GM12878 (cell line): ENCODE data around the gene SEPTIN10. TPM values are rescaled to one million over a fixed set of nuclear protein-coding genes. Genes with fewer than 3 reads are reported as not detected.

ENCODE experiments used
- ATAC-seq: fragments of 200-7000 bp; cut with Tn5 transposase; 3 replicates; pipeline ENCODE4 v1.9.1; 2020; ENCODE audit warnings: mild to moderate bottlenecking, moderate library complexity
- BruUV-seq: library from RNA; stranded (reverse); fragments of 400-500 nt; replicated peaks from 2 replicates; lab custom pipeline; 2021; lab: Mats Ljungman, UMichigan
- CTCF ChIA-PET: fragments of 300-600 bp; sonication (Branson Sonifier 250); formaldehyde crosslinking; extraction: SDS; loops from one replicate; lab custom pipeline; 2021; ENCODE audit warnings: inconsistent platforms; lab: Yijun Ruan, JAX
- POLR2A ChIA-PET: fragments of 350-600 bp; formaldehyde crosslinking; extraction: SDS; loops from one replicate; lab custom pipeline; 2021; ENCODE audit warnings: inconsistent platforms; lab: Charles Lee
- RAD21 ChIA-PET: fragments of 300-600 bp; sonication (Branson Sonifier 250); formaldehyde crosslinking; loops from one replicate; lab custom pipeline; 2023; ENCODE audit warnings: antibody characterized with exemption; ENCODE audit not compliant: unreplicated experiment; lab: Charles Lee
- SMC1A ChIA-PET: fragments of 300-600 bp; sonication (Branson Sonifier 250); formaldehyde crosslinking; loops from one replicate; lab custom pipeline; 2023; ENCODE audit not compliant: unreplicated experiment, uncharacterized antibody; lab: Charles Lee
- DNase-seq: peaks from one replicate; pipeline ENCODE4 v3.0.0-alpha.2; 2011; ENCODE audit warnings: low read depth, low spot score
- FAIRE-seq: peaks from 3 replicates; lab custom pipeline; 2011; peaks lifted over from hg19 to GRCh38; lab: Jason Lieb, UNC
- H2AFZ ChIP-seq: 2 replicates; pipeline ENCODE4 v1.6.0; 2011; ENCODE audit warnings: low read depth, low read length, control low read depth; ENCODE audit not compliant: control insufficient read depth
- H3K27ac ChIP-seq: 2 replicates; pipeline ENCODE4 v1.5.1; 2011; ENCODE audit warnings: control low read depth; ENCODE audit not compliant: control insufficient read depth, insufficient read depth
- H3K27me3 ChIP-seq, 2 experiments: replicated peaks in 1 of 2; 2 replicates each; pipeline versions ENCODE4 v1.6.0 to v1.6.1; 2011; ENCODE audit warnings: low read length in 1 of 2; ENCODE audit not compliant: control insufficient read depth in 2 of 2, insufficient read depth in 2 of 2
- H3K36me3 ChIP-seq, 2 experiments: 2 replicates each; pipeline ENCODE4 v1.5.1; 2011; ENCODE audit warnings: low read length in 1 of 2; ENCODE audit not compliant: control insufficient read depth in 2 of 2, insufficient read depth in 2 of 2
- H3K4me1 ChIP-seq: 2 replicates; pipeline ENCODE4 v1.6.1; 2011; ENCODE audit warnings: mild to moderate bottlenecking, low read length, moderate library complexity, mixed read lengths; ENCODE audit not compliant: control insufficient read depth, insufficient read depth
- H3K4me2 ChIP-seq: 2 replicates; pipeline ENCODE4 v1.6.0; 2011; ENCODE audit warnings: control low read depth; ENCODE audit not compliant: control insufficient read depth, insufficient read depth
- H3K4me3 ChIP-seq: fragments of 200-600 bp; sonication (generic); 2 replicates; pipeline ENCODE4 v1.5.1; 2016
- H3K79me2 ChIP-seq: 2 replicates; pipeline ENCODE4 v1.6.0; 2011; ENCODE audit warnings: low read length; ENCODE audit not compliant: control insufficient read depth, insufficient read depth
- H3K9ac ChIP-seq: 2 replicates; pipeline ENCODE4 v1.8.0; 2011; ENCODE audit warnings: low read length, control low read depth, mixed read lengths; ENCODE audit not compliant: control insufficient read depth, insufficient read depth
- H3K9me3 ChIP-seq: replicated peaks from 3 replicates; pipeline ENCODE4 v1.5.1; 2011; ENCODE audit warnings: mild to moderate bottlenecking, low read length; ENCODE audit not compliant: control insufficient read depth, insufficient read depth
- H4K20me1 ChIP-seq: 2 replicates; pipeline ENCODE4 v1.6.0; 2011; ENCODE audit not compliant: control insufficient read depth, insufficient read depth
- JUNB ChIP-seq: IDR thresholded peaks from 2 replicates; pipeline ENCODE4 v1.6.1; 2016; ENCODE audit warnings: antibody characterized with exemption, mild to moderate bottlenecking
- KDM1A ChIP-seq: fragments of 200-600 bp; sonication (generic); IDR thresholded peaks from 2 replicates; pipeline ENCODE4 v1.6.1; 2016; ENCODE audit warnings: borderline replicate concordance
- NFIC ChIP-seq: IDR thresholded peaks from 2 replicates; pipeline ENCODE4 v1.6.1; 2012; ENCODE audit warnings: low read depth, mild to moderate bottlenecking, inconsistent platforms, low read length, moderate library complexity
- NKRF ChIP-seq: fragments of 450-650 bp; conservative IDR thresholded peaks from 2 replicates; pipeline ENCODE4 v1.6.1; 2017; ENCODE audit warnings: mild to moderate bottlenecking, moderate library complexity
- RFX5 ChIP-seq: IDR thresholded peaks from 2 replicates; pipeline ENCODE4 v1.6.1; 2011; ENCODE audit warnings: low read depth, low read length, improper control_type of control experiment
- SMAD1 ChIP-seq: fragments of 450-650 bp; IDR thresholded peaks from 2 replicates; pipeline ENCODE4 v1.6.1; 2018; ENCODE audit warnings: mild to moderate bottlenecking, low read depth; ENCODE audit not compliant: partially characterized antibody
- WGBS: methylation state at CpG from one replicate; pipeline ENCODE4 v1.1.6; 2016; ENCODE audit warnings: low lambda C conversion rate; ENCODE audit not compliant: insufficient replicate concordance, insufficient coverage; ENCODE audit errors: missing lambda C conversion rate; 5-methylcytosine and 5-hydroxymethylcytosine counted together
- in situ Hi-C: fragments of 300-500 bp; cut with MboI; formaldehyde crosslinking; loops from 9 replicates; pipeline ENCODE4 v1.14.3; 2018; ENCODE audit warnings: mixed read lengths
- intact Hi-C: fragments of 100-400 bp; cut with micrococcal nuclease; formaldehyde crosslinking; loops from one replicate; pipeline ENCODE4 v1.14.2; 2022; ENCODE audit not compliant: unreplicated experiment
- polyA plus RNA-seq, 11 experiments: library from polyadenylated mRNA; depleted of rRNA in 4 of 11; unstranded in 6 of 11; stranded (reverse) in 5 of 11; fragments of >200 nt; fragmentation: Nextera tagmentation in 4 of 11; fragmentation: Illumina TruSeq in 1 of 11; extraction: Ambion mirVana in 4 of 11; extraction: Trizol in 1 of 11; gene quantifications; 1 replicate in 1 of 11; 2 replicates in 10 of 11; pipeline versions ENCODE4 v1.2.1 to v1.2.3, GENCODE V29; 2011 to 2016; ENCODE audit warnings: inconsistent platforms in 2 of 11, missing spikeins in 2 of 11, low read depth in 1 of 11
- total RNA-seq, 4 experiments: library from RNA; depleted of rRNA in 3 of 4; stranded (reverse); fragments of >200 nt in 3 of 4; fragmentation: Illumina TruSeq in 1 of 4; extraction: Trizol in 1 of 4; gene quantifications; 2 replicates each; pipeline versions ENCODE4 v1.2.1 to v1.2.3, GENCODE V29; 2013 to 2021

The SEPTIN10 gene
- total and polyA plus RNA-seq, 10 of the 15 experiments (the other 5 are each of a cell fraction or from before 2014, with no cell fraction given) = 20.2 to 132 (median 62.7) TPM

GRCh38 chr2:109575373-109575772 is 38.4 kb downstream of the SEPTIN10 start (continued):
- no peak for TF ChIP-seq NKRF

- no peak for ATAC-seq
- no TSS peak for BruUV-seq
These were observed 49.7 kb downstream of the SEPTIN10 start for GRCh38 chr2:109563980-109564550.

More at GRCh38 chr2:109563980-109564550, 49.7 kb downstream of the SEPTIN10 start:
- Histone ChIP-seq H4K20me1 (no peaks in the 10 kb centered on the region), H3K27ac (no peak overlapping the region), H3K4me3 (no peak overlapping the region), H2AFZ (no peak overlapping the region), H3K4me1 (no peaks in the 10 kb centered on the region), H3K79me2 (no peaks in the 10 kb centered on the region), H3K9me3 (no peaks in the 10 kb centered on the region), H3K27me3 (no peaks in the 10 kb centered on the region), H3K4me2 (no peak overlapping the region), H3K36me3 (peaks cover 0 to 4% of the 10 kb centered on the region in 2 experiments; a peak in 1 of 4 replicates), H3K9ac (no peak overlapping the region)
- CTCF ChIA-PET = interaction anchor here (1.0 kb wide), 1 partner anchor 13 kb away, joined by 3 read pairs; no protein-coding TSS in a partner anchor
- DNase-seq = no peak
- SMC1A ChIA-PET = no interaction called here
- no peak for FAIRE-seq
- no peak for TF ChIP-seq RFX5
- no peak for TF ChIP-seq SMAD1
- peak; percentile 67 for TF ChIP-seq JUNB
- TF ChIP-seq NFIC = peak; percentile 43; the same call in 1 of the 2 replicates
- no peak for TF ChIP-seq KDM1A
- 63% methylated on average over 4 of the region's 4 CpGs for WGBS
- in situ Hi-C loops = no loop called here
- POLR2A ChIA-PET = no interaction called here
- RAD21 ChIA-PET = no interaction called here
- intact Hi-C loops = no loop called here
